DOHH2 (cell line): ENCODE results near the gene C1RL.

ENCODE experiments used
- CTCF ChIP-seq: fragments of 200-600 bp; sonication (generic); IDR thresholded peaks from one replicate; pipeline ENCODE4 v1.5.1; 2014; ENCODE audit warnings: antibody characterized with exemption, mild to moderate bottlenecking, low read depth, low read length; ENCODE audit not compliant: poor library complexity, severe bottlenecking
- EZH2phosphoT487 ChIP-seq: fragments of 200-600 bp; sonication (generic); IDR thresholded peaks from 2 replicates; pipeline ENCODE4 v1.6.1; 2017; ENCODE audit warnings: borderline replicate concordance, mild to moderate bottlenecking, antibody characterized with exemption, low read length, moderate library complexity, mixed read lengths

GRCh38 chr12:7136676-7137075 is 27.7 kb upstream of the C1RL start:
- no peak for TF ChIP-seq CTCF
- TF ChIP-seq EZH2phosphoT487, result no peak
